CD4-positive, alpha-beta T cell treated with Interleukin-6 at 100 ng/mL for 8 hours (primary cell): ENCODE results near the gene RPP30.

Experiments
- DNase-seq: peaks from one replicate; pipeline ENCODE4 v3.0.0-alpha.2; 2020; ENCODE audit warnings: mixed read lengths, low spot score

RPP30 gene

GRCh38 chr10:90944749-90945148 lies 73.0 kb downstream of the RPP30 start:
- no peak for DNase-seq

DNA sequence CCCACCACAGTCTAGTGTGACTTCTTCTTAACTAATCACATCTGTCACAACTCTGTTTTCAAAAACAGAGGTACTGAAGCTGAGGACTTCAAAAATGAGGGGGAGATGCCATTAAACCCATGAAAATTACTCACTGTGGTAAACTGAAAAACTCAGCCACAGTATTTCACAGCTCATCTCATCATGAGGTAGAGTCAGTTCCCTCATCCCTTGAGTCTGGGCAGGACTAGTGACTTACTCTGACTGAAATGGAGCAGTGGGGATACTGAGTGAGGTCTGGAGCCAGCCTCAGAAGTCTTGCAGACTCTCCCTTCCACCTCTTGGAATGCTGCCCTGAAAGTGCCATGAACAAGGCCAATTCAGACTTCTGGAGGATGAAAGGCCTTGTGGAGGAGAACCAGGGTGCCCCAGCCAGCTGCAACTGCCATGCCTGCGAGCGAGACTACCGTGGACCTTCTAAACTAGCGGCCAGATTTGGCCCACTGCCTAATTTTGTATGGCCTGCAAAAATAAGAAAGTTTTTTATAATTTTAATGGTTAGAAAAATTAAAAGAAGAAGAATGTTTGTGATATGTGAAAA lies 73.8 kb downstream of the RPP30 start:
- DNase-seq: no peak

- DNase-seq: no peak
These were observed 75.5 kb downstream of the RPP30 start for GRCh38 chr10:90947030-90947960.
